Neural cell (in vitro differentiated cells): ENCODE measurements around the gene KRTAP11-1. TPM values are rescaled to one million over a fixed set of nuclear protein-coding genes. Genes with fewer than 3 reads are reported as not detected.

ENCODE experiments used
- H2AFZ ChIP-seq: fragments of 200-600, 300-800 bp; sonication (generic), shearing (Covaris generic); 2 replicates; pipeline ENCODE4 v1.6.0; 2014; ENCODE audit warnings: low read depth, mild to moderate bottlenecking, antibody characterized with exemption, low read length, moderate library complexity
- H3F3A ChIP-seq: fragments of 200-600 bp; shearing (Covaris generic); 2 replicates; pipeline ENCODE4 v1.6.1; 2016; ENCODE audit warnings: mild to moderate bottlenecking, moderate library complexity, mixed read lengths, antibody characterized with exemption, low read length; ENCODE audit not compliant: insufficient read depth, poor library complexity, severe bottlenecking
- H3K27ac ChIP-seq: fragments of 200-600, 300-800 bp; sonication (generic), shearing (Covaris generic); 2 replicates; pipeline ENCODE4 v1.5.1; 2014; ENCODE audit warnings: mild to moderate bottlenecking, low read length, moderate library complexity
- H3K27me3 ChIP-seq: fragments of 300-800, 200-600 bp; sonication (generic), shearing (Covaris generic); 2 replicates; pipeline ENCODE4 v1.6.0; 2014; ENCODE audit warnings: mild to moderate bottlenecking, low read depth, low read length, moderate library complexity; ENCODE audit not compliant: insufficient read depth
- H3K36me3 ChIP-seq: fragments of 300-800, 200-600 bp; sonication (generic), shearing (Covaris generic); 2 replicates; pipeline ENCODE4 v1.5.1; 2014; ENCODE audit warnings: mild to moderate bottlenecking, antibody characterized with exemption, low read length, moderate library complexity; ENCODE audit not compliant: insufficient read depth
- H3K4me2 ChIP-seq: fragments of 300-800, 200-600 bp; sonication (generic), shearing (Covaris generic); 2 replicates; pipeline ENCODE4 v1.6.0; 2014; ENCODE audit warnings: mild to moderate bottlenecking, low read length
- H3K4me3 ChIP-seq: fragments of 300-800, 200-600 bp; sonication (generic), shearing (Covaris generic); 2 replicates; pipeline ENCODE4 v1.5.1; 2014; ENCODE audit warnings: mild to moderate bottlenecking, low read length, moderate library complexity
- H3K79me2 ChIP-seq: fragments of 200-600 bp; shearing (Covaris generic); replicated peaks from 2 replicates; pipeline ENCODE4 v1.6.0; 2014; ENCODE audit warnings: mild to moderate bottlenecking, low read length, moderate library complexity; ENCODE audit not compliant: insufficient read depth
- H3K9ac ChIP-seq: fragments of 300-800, 200-600 bp; sonication (generic), shearing (Covaris generic); 2 replicates; pipeline ENCODE4 v1.6.1; 2016; ENCODE audit warnings: mild to moderate bottlenecking, low read length, mixed read lengths
- H3K9me2 ChIP-seq: fragments of 200-600 bp; shearing (Covaris generic); 2 replicates; pipeline ENCODE4 v1.6.1; 2016; ENCODE audit warnings: mild to moderate bottlenecking, low read length, mixed read lengths; ENCODE audit not compliant: insufficient read depth
- H3K9me3 ChIP-seq: fragments of 200-600, 300-800 bp; sonication (generic), shearing (Covaris generic); 2 replicates; pipeline ENCODE4 v1.6.1; 2016; ENCODE audit warnings: mild to moderate bottlenecking, mixed run types, low read length, moderate library complexity, mixed read lengths
- H4K20me1 ChIP-seq: fragments of 200-600 bp; shearing (Covaris generic); 2 replicates; pipeline ENCODE4 v1.6.1; 2016; ENCODE audit warnings: mild to moderate bottlenecking, mixed run types; ENCODE audit not compliant: insufficient read depth
- EP300 ChIP-seq: fragments of 450-650 bp; conservative IDR thresholded peaks from 2 replicates; pipeline ENCODE4 v1.6.1; 2014; ENCODE audit warnings: antibody characterized with exemption, mild to moderate bottlenecking, moderate library complexity; ENCODE audit not compliant: poor library complexity, severe bottlenecking
- EZH2 ChIP-seq: fragments of 200-600, 300-800 bp; shearing (Covaris generic), sonication (generic); IDR thresholded peaks from 2 replicates; pipeline ENCODE4 v1.6.1; 2014; ENCODE audit warnings: antibody characterized with exemption, low read length, borderline replicate concordance, mild to moderate bottlenecking; ENCODE audit not compliant: insufficient read depth, poor library complexity, severe bottlenecking
- MXI1 ChIP-seq: fragments of 450-650 bp; conservative IDR thresholded peaks from 2 replicates; pipeline ENCODE4 v1.6.1; 2014; ENCODE audit warnings: antibody characterized with exemption, mild to moderate bottlenecking; ENCODE audit not compliant: poor library complexity, severe bottlenecking
- POLR2AphosphoS5 ChIP-seq: IDR thresholded peaks from 2 replicates; pipeline ENCODE4 v1.6.1; 2012
- RAD21 ChIP-seq: fragments of 450-650 bp; conservative IDR thresholded peaks from 2 replicates; pipeline ENCODE4 v1.6.1; 2014; ENCODE audit warnings: antibody characterized with exemption, mild to moderate bottlenecking, moderate library complexity
- REST ChIP-seq: IDR thresholded peaks from 2 replicates; pipeline ENCODE4 v1.6.1; 2012; ENCODE audit warnings: borderline replicate concordance
- SMC3 ChIP-seq: fragments of 450-650 bp; conservative IDR thresholded peaks from 2 replicates; pipeline ENCODE4 v1.6.1; 2014; ENCODE audit warnings: antibody characterized with exemption, mild to moderate bottlenecking, moderate library complexity; ENCODE audit not compliant: poor library complexity
- TAF1 ChIP-seq: IDR thresholded peaks from 2 replicates; pipeline ENCODE4 v1.6.1; 2012; ENCODE audit warnings: low read depth
- polyA plus RNA-seq: library from polyadenylated mRNA; depleted of rRNA; stranded (reverse); fragments of >200 nt; gene quantifications from 2 replicates; pipeline ENCODE4 v1.2.3, GENCODE V29; 2014
- TF ChIP-seq, protein P1 (sequence below): fragments of 450-650 bp; IDR thresholded peaks from 2 replicates; pipeline ENCODE4 v1.5.1; 2014; ENCODE audit warnings: antibody characterized with exemption, mild to moderate bottlenecking, moderate library complexity; ENCODE audit not compliant: poor library complexity, severe bottlenecking

The KRTAP11-1 gene
- polyA plus RNA-seq, 1 donor from 2014 or later, result not detected

GRCh38 chr21:30880914-30881313 is 466 bp downstream of the KRTAP11-1 start:
- TF ChIP-seq SMC3, result no peak
- Histone ChIP-seq H3K27ac (no peak overlapping the region), H3K4me3 (no peak overlapping the region), H3K27me3 (no peaks in the 10 kb centered on the region), H3K36me3 (no peaks in the 10 kb centered on the region), H2AFZ (no peak overlapping the region), H3F3A (no peaks in the 10 kb centered on the region), H3K9me2 (no peaks in the 10 kb centered on the region), H3K4me2 (no peak overlapping the region), H3K9ac (no peak overlapping the region), H3K79me2 (no peaks in the 10 kb centered on the region), H3K9me3 (no peaks in the 10 kb centered on the region), H4K20me1 (no peaks in the 10 kb centered on the region)

DNA sequence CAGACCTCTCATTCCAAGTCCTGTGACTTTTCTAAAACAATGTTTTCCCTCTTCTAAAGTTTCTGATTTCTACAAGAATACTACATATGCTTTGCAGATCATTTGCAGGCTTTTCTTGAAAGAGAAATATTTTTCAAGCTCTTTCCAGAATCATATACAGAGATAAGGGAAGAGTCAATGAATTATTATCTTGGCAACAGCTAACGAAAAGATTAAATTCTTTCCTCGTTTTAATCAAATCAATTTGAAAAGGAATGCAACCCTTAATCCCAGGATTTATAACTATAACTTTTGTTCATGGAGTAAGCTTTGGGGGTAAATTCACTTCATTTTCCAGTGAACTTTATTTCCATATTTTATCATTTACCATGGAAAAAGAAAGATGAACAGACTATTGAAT is 6.9 kb downstream of the KRTAP11-1 start:
- Histone ChIP-seq H3K27me3 (no peaks in the 10 kb centered on the region), H3K4me3 (no peak overlapping the region), H3F3A (no peaks in the 10 kb centered on the region), H3K4me2 (no peak overlapping the region), H3K27ac (no peak overlapping the region), H3K36me3 (no peaks in the 10 kb centered on the region), H3K9me3 (no peaks in the 10 kb centered on the region), H4K20me1 (no peaks in the 10 kb centered on the region), H2AFZ (no peak overlapping the region), H3K79me2 (no peaks in the 10 kb centered on the region), H3K9me2 (no peaks in the 10 kb centered on the region), H3K9ac (no peak overlapping the region)
- TF ChIP-seq POLR2AphosphoS5 (no peak), EZH2 (no peak), RAD21 (no peak), EP300 (no peak), TAF1 (no peak), MXI1 (no peak), SMC3 (no peak), REST (no peak)
- TF ChIP-seq, protein P1, sequence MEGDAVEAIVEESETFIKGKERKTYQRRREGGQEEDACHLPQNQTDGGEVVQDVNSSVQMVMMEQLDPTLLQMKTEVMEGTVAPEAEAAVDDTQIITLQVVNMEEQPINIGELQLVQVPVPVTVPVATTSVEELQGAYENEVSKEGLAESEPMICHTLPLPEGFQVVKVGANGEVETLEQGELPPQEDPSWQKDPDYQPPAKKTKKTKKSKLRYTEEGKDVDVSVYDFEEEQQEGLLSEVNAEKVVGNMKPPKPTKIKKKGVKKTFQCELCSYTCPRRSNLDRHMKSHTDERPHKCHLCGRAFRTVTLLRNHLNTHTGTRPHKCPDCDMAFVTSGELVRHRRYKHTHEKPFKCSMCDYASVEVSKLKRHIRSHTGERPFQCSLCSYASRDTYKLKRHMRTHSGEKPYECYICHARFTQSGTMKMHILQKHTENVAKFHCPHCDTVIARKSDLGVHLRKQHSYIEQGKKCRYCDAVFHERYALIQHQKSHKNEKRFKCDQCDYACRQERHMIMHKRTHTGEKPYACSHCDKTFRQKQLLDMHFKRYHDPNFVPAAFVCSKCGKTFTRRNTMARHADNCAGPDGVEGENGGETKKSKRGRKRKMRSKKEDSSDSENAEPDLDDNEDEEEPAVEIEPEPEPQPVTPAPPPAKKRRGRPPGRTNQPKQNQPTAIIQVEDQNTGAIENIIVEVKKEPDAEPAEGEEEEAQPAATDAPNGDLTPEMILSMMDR, result no peak
